ENCODE data around the gene MRAP.
A peak's percentile ranks its signal among the peaks of the same experiment; 100 is the strongest.

MRAP gene

DNA sequence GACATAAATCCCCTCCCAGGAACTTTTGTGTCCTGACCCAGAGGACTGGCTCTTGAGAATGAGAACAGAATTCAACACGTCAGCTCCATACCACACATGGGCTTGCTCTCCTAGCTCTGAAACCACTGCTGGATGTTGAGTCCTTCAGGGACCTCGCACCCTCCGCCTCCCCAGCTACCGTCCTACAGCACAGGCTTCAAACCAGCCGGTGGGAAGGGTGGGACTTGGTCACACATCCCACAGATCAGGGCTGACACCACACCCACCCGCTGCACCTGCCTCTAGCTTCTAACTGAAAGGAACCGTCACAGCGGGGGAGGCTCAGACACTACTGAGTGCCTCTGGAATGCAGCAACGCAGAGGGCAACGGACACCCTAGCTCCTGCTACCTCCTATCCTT, 24.0 kb downstream of the MRAP start:
- no peak for DNase-seq (ENCODE audit: low spot score)

DNA sequence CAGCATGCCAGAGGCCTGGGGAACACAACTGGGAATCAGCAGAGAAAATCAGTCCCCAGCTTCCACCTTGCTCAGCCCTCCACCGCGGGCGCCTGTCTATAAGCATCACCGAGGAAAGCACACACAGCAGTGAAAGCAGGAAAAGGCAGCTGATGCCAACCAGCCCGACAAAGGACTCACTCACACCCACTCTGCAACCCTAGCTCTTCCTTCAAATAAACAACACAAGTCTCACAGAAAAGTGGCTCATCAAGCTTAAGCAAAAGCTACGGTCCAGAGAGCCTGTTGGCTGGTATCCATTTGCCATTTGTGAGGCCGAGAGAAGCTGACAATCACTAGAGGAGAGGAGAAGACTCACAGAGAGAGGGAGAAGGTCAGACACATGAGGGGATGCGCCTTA, 27.1 kb downstream of the MRAP start:
- DNase-seq (ENCODE audit: low spot score), result no peak

DNA sequence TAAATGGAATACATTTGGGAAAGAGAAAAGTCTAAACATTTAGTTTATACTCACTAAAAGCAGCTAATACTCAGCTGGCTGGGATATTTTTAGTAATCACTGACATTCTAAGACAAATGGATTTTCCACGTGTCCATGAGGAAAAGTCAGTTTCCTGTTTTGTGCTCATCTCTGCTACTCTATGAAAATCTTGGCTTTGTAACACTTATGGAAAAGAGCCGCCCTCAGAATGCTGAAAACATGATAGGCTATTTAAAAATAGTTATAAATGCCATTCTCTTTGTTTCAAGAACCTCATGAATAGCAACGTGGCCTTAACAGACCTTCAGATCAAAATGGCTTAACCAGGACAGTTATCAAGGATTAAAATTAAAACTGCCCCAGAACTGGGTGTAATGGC, 29.9 kb downstream of the MRAP start:
- no peak for DNase-seq (ENCODE audit: low spot score)

DNA sequence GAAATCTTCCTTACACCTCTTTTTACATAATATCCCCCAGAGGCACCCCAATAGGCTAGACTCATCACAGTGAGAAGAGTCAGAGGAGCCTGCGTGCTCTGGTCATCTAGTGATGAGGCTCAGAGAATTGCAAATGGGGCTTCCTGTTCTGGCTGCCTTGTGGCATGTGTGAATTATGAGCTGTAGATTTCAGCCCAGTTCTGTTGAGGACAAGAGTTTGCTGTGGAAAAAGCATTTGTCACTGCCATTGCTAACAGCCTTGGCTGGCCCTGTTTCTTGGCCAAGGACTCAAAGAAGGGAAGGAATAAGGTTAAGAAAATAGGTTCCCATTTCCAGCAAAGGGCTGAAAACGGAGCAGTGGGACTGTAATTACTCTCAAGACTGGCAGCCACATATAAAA, 30.7 kb downstream of the MRAP start:
- DNase-seq (ENCODE audit: low spot score), result no peak

DNA sequence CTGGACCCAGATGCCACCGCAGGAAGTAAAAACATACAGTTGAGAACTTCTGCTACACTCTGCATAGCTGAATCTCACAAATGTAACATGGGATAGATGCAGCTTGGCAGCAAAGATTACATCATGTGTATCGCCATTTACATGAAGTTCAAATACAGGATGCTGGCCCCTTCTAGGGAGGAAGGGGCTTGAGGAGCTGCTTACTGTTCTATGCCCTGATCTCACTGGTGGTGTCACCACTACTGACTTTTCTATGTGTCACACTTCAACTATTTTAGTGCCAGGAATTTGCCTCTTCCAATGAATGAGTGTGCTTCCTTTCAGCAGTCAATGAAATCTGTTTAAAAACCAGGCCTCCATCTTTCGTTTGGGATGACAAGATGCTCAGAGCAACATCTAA, 31.1 kb downstream of the MRAP start:
- DNase-seq (ENCODE audit: low spot score), result no peak

DNA sequence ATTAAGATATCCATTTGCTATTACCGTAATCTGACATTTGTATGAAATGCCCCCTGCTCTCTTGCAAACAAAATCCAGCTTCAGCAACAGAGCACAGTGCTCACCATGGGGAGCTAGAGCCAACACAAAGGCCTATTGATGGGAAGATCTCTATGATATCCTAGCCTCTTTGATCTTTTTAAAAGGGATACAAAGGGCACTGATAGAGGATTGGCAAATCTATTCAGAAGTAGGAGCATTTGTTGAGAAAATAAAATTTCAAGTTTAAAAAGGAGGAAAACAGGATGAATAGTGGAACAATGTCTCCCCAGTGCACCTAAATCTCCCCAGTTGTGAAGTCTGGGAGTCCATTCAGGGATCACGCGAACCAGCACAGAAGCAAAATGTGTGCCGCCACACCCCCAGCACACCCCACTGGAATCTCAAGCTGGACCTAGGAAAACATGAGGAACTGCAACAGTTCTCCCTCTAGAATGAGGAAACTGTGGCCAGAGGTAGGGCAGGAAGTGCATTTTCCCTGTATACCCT, 32.2 kb downstream of the MRAP start:
- DNase-seq (ENCODE audit: low spot score), result no peak

DNA sequence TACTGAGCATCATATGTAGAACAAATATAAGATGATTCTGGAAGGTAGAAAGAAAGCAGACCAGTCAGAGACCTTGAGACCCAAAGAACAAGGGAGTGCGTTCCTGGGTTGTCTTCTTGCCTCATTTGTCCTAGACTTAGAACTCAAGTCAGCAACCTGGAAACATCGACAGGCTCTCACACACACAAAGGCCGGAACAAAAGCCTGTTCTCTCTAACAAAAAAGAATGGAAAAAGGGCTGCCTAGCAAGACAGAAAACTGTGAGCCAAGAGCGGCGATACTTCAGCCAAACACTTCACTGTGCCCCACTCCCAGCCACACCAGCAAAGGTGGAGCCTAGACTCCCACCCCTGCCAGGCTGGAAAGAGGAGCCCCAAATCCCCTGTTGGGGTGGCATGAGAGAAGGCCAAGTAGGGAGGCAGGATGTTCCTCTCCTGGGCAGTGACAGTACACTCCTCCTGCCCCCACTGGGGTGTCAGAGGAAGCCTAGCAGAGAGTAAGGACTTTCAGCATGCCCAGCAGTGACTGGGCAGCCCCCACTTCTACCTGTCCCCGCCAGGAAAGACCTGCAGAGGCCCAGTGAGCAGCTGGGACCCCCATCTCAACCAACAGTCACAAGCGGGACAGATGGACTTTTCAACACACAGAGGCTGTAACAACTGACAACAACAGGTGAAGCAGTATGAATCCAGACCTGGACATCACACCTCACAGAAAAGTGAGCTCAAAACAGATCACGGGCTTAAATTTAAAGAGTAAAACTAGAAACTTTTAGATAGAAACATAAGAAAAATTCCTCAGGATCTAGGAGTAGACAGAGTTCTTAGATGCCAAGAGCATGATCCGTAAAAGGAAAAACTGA, 33.0 kb downstream of the MRAP start:
- DNase-seq (ENCODE audit: low spot score), result no peak

DNA sequence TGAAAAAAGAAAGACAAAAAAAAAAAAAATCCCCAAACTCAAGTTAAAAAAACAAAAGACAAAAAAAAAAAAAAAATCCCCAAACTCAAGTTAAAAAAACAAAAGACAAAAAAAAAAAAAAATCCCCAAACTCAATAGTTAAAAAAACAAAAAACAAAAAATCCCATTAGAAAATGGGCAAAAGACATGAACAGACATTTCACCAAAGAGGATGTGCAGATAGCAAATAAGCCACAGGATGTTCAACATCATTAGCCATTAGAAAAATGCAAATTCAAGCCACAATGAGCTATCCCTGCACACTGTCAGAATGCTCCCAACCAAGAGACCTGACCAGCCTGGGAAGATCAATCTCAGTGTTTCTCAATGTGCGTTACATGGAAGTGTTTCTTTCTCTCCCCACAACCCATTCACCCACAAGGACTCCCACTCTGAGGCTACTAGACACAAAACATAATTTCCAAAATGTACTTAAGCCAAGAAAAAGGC, 33.9 kb downstream of the MRAP start:
- no peak for DNase-seq (ENCODE audit: low spot score)

DNA sequence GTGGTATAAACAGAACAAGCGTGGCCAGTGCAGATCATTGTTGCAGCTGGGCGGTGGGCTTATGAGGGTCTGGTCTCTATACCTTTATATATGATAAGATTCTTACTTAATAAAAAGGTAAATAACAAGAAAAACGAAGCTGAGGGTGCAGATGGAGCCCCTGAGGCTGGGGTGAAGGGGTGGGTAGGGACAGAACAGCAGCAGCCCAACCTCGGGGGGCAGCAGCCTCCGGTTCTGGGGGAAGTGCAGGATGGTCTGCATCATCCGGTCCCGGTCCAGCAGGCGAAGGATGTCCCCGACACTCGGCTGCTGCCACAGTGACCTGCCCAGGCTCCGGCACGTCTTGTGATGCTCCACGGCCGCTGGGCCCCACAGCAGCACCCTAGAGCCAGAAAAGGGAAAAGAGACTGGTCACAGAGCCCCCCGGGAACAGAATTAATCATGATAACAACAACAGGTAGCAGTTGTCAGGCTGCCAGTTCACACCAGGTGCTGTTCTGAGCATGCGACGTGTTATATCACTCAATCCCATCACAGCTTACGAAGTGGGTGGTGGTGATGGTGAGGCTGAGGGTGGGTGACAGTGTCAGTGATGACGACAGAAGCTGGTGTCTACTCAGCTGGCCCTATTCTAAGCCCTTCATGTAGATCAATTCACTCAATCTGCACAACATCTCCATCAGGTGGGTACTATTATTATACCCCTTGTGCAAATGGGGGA, 35.5 kb downstream of the MRAP start:
- no peak for DNase-seq (ENCODE audit: low spot score)

DNA sequence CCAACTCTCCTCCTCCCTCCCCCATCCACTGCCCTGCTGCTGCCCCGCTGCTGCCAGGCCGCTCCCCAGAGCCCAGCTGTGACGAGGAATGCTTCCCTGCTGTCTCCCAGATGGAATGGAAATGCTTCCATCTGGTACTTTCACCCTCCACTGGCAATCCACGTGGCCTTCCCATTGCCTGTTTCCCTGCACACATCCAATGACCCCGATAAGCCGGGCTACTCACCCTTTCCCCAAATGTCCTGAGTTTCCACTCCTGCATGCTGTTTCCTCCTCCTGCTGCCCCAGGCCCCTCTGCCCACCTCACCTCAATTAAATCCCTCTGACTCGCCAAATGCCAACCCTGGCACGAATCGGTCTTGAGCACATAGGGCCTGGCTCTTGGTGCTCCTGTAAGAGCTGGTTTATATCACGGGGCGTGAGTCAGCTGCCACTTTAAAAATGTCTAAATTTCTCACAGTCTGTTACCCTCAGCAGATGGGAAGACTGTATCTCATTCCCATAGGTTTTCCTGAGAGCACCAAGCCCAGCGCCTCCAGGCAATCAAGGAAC, 36.4 kb downstream of the MRAP start:
- DNase-seq (ENCODE audit: low spot score), result peak; percentile 83

DNA sequence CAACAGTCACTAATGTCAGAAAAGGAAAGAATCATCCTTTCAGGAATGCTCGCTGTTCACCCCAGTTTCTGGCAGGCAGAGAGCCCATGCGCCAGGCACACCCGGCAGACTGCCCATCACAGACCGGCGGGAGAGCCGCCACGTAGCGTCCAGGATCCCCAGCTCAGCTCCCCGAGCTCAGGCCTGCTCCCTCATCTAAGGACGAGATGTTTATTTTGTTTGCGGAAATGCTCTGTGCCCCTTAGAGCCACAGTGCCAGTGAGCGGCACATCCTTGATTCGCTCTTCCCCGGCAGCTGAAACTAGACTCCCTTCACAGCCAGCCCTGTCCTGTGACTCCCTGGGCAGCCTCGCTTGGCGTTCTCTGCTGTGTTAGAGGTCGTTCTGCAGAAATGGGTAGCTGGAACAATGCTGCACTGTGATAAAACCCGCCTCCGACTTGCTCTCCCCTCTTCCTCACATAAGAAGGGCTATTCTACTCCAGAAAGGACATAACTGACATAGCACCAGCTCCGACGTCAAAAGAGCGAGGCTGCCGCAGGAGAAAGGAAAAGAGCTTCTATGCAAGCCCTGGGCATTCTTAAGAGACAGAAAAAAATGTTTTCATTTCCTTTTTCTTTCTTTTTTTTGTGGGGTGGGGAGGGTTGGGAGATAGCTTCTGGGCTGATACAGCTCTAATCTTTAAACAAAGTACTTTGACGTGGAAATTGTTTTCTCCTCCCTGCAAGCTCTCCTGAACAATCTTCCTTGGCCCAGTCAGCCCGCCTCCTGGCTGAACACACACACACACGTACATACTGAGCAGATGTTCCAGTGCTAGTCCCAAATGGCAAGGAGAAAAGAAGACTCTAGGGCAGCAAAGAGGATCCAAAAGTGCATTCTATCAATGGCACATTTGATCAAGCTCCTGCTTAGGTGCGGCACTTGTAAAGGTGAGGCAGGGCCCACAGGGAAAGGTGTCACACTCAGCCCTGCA, 37.2 kb downstream of the MRAP start:
- peak; percentile 6 for DNase-seq (ENCODE audit: low spot score)

DNA sequence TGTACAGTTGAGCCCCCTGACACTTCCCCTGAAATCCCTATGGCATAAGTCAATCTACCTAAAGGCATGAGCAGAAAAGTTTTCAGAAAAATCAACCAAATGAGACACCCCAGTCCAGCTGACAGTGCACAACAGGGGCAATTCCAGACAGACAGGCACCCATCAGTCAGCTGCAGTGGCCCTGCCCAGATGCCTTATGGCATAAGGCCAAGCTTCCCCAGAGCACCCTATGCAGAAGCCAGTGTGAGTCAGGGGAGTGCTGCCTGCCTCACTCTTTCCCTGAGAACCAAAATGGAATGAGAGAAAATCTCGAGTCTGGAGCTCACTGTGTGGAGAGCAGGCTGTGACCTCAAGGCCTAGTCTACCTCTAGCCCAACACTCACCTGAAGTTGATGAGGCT, 38.1 kb downstream of the MRAP start:
- DNase-seq (ENCODE audit: low spot score), result no peak

DNA sequence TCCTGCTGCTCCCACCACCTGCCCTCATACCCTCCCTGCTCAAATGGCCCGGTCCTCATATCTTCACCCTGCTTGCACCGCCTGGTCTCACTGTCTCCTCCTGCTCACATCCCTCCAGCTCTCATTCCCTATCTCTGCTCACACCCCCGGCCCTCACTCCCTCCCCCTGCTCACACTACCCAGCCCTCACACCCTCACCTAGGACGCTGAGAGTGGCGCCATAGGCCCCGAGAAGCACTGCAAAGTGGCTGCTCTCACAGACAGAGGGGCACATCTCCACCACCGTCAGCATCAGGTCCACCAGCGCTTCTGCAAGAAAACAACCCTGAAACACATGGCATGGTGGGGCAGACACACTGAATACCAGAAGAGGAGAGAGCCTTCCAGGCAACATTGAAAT, 38.6 kb downstream of the MRAP start:
- no peak for DNase-seq (ENCODE audit: low spot score)

DNA sequence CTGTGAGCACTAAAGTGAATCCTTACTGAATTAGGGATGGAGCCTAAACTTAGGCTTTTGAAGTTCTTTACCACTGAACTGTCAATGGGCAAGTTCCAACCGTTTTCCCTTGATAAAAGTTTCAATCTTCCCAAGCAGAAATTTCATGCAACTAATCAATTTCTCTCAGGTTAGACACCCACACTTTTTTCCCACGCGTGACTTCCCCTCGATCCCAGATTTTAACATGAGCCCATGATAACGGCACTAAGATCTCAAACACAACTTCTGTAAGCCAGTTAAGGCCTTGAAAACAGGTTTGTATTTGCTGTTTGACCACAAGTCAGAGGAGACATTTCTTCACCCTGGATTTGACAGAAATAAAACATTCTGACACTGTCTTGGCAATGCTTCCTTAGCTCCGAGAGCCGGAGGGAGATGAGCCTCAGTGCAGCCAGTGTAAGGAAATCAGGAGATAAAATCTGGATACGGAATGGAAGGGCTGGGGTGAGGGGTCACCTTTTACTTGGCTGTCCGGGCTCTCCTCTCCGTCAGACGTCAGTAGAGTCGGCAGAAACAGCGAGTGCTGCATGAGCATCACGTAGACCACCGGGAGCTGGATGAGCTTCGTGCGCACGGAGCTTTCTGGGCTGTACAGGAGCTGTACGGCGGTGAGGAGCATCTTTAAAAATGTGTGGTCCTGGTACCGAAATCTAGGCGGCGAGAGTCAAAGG, 39.7 kb downstream of the MRAP start:
- DNase-seq (ENCODE audit: low spot score), result no peak

DNA sequence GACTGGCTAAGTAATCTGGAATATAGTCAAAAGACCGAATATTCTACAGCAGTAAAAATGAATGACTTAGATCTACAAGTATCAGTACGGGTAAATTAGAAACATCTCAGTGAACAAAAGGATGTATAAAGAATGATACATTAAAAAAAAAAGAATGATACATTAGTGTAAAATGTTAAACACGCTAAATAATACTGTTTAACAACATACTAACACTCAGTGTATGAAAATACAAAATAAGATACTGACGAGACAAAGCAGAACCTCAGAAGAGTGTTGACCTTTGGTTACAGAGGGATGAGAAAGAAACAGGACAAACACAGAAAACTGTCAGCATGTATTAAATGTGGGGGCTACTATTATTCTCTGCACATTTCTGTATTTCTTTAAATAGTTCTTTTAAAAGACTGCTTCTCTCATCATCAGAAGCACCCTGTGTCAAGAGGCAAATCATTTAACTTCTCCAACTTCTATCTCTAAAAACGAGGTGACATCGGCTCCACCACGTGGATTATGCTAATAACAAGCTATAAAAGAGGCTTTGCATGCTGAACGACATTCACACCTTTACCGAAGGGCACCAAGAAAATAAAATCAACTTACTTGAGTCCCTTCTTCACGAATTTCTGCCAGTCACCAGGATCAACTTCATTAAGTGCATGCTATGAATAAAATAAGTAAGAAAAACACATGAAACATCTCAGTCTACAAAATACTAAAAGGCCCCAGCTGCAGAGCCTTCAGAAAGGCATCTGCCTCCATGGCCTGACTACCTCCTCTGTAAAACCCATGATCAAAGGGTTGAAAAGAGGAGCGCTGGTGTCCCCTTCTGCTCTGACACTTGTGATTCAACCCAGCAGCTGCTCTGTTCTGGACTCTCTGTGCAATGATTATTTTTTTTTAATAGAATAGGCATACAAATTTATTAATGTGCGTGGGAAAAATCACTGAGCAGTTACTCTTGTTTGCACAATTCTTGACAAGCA, 42.5 kb downstream of the MRAP start:
- no peak for DNase-seq (ENCODE audit: low spot score)

DNA sequence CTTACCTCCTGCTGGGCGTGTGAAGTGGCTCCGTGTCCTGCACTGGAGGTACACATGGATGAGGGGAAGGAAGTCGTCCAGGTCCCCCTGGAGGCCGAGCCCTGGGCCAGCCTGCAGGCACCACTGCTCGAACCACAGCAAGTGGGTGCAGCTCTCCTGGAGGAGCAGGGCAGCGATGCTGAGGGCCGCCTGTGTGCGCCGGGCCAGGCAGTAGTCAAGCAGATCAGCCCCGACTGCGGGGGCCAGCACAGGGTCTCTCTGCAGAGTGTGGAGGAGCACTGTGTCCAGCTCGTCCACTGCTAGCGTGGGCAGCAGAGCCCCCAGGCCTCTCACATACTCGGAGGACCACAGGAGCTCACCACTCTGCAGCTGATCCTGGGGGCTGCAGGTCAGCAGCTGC, 48.3 kb downstream of the MRAP start:
- DNase-seq (ENCODE audit: low spot score), result no peak

DNA sequence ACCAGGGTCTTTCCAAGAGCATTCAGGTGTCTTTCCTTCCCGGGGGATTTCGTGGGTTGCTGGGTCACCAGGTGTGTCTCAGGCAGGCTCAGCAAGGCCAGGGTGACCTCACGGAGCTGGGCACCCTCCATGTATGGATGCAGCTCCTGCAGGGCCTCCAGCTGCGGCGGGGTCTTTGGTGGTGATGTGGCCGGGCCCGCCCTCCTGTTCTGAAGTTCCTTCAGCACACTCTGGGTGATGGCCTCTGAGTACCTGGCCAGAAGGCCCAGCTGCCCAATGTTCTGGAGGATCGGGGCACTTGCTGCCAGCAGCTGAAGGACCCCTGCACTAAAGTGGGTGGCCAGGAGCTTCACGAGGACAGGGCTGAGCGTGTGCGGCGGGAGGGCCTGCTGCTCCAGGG, 48.7 kb downstream of the MRAP start:
- no peak for DNase-seq (ENCODE audit: low spot score)

DNA sequence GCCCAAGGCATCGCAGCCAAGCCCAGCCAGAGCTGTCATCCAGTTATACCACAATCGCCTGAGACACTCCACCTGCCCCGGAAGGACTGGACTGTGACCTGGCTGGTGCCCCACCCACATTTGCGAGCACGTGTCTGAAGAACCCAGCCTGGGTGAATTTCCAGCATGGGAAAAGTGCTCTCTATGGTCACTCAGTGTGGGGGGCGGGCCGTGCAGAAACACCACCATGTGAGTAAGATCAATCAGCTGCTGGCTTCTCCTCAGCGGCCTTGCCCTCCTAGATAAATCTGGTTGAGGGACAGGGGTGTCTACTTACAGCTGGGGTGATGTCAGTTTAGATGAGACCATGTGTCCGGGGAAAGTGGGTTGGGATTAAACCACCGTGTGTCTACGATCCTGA, 49.3 kb downstream of the MRAP start:
- DNase-seq (ENCODE audit: low spot score), result no peak

DNA sequence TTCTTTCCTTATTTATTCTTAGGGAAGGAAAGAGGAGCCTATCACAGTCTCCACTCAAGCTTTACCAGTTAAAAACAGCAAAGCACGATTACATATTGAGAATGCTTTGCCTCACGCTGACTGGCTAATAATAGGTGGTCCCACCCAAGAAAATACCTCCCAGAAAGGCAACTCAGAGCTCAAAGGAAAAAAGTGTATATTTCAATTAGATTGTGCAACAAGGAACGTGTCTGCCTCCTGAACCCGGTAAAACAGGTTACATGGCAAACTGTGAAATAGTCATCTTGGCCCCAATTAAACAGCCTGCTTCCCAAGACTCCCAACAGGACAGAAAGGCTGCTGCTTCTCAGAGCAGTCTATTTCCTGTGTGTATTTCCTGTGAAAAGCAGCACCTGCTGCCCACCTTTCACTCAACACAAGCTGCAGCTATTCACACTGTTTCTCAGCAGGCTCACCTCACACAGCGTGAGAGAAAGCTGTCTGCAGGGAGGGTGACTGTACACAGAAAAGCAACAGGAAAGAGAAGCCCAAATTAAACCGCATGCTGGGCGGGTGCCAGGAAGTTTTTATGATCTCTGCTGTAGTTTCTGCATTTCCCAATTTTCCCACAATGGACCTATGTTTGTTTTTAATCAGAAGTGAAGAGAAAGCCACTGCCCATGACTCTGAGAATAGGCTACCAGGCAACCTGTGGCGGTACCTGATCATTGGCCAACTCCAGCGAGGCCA, 50.1 kb downstream of the MRAP start:
- peak; percentile 25 for DNase-seq (ENCODE audit: low spot score)

Measured in cerebellar cortex (tissue), 1 donor.